Measurements from ENCODE around the gene GANC.

DNA sequence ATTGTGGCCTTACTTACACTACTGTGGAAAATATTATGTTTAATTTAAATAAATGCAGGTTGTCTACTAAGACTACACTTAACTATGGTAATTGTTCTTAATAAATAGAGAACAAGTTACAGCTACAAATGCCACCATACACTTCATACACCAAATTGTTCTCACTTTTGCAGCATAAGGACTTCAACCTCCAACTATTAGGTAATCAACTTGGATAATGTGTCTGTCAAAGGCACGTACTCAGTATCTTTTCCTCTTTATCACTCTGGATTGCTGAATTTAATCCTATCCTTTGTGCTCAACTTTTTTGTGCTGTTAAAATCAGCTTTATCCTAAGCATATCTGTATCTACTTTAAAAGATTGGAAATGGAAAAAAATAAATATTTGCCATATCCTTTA lies 41.8 kb downstream of the GANC start:
- TF ChIP-seq SIN3A (IDR thresholded peaks at IDR 0.05; ENCODE audit: borderline replicate concordance, insufficient read depth, low read length) = no peak
- no peak for TF ChIP-seq POLR2AphosphoS5 (IDR thresholded peaks at IDR 0.05; ENCODE audit: low read depth, low read length)
- TF ChIP-seq, protein P1, sequence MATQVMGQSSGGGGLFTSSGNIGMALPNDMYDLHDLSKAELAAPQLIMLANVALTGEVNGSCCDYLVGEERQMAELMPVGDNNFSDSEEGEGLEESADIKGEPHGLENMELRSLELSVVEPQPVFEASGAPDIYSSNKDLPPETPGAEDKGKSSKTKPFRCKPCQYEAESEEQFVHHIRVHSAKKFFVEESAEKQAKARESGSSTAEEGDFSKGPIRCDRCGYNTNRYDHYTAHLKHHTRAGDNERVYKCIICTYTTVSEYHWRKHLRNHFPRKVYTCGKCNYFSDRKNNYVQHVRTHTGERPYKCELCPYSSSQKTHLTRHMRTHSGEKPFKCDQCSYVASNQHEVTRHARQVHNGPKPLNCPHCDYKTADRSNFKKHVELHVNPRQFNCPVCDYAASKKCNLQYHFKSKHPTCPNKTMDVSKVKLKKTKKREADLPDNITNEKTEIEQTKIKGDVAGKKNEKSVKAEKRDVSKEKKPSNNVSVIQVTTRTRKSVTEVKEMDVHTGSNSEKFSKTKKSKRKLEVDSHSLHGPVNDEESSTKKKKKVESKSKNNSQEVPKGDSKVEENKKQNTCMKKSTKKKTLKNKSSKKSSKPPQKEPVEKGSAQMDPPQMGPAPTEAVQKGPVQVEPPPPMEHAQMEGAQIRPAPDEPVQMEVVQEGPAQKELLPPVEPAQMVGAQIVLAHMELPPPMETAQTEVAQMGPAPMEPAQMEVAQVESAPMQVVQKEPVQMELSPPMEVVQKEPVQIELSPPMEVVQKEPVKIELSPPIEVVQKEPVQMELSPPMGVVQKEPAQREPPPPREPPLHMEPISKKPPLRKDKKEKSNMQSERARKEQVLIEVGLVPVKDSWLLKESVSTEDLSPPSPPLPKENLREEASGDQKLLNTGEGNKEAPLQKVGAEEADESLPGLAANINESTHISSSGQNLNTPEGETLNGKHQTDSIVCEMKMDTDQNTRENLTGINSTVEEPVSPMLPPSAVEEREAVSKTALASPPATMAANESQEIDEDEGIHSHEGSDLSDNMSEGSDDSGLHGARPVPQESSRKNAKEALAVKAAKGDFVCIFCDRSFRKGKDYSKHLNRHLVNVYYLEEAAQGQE (IDR thresholded peaks at IDR 0.05; ENCODE audit: insufficient read depth in 1 of 2, low read depth in 2 of 2, low read length in 2 of 2) = no peak
- TF ChIP-seq TAF1 (IDR thresholded peaks at IDR 0.05; ENCODE audit: borderline replicate concordance, insufficient read depth, low read length) = no peak
- TF ChIP-seq FOXP2 (optimal IDR thresholded peaks at IDR 0.05; ENCODE audit: borderline replicate concordance, extremely low read depth, extremely low read length, insufficient read depth) = no peak
